ENCODE results near the gene ZNF32. TPM values are rescaled to one million over a fixed set of nuclear protein-coding genes. Genes with fewer than 3 reads are reported as not detected.

ZNF32 gene
- total and polyA plus RNA-seq, 2 donors (not counting 3 experiments of a cell fraction or from before 2014, with no cell fraction given): 12.5 to 14.4 TPM

GRCh38 chr10:43678654-43679053 lies 30.0 kb upstream of the ZNF32 start:
- Histone ChIP-seq H3K27me3 (ENCODE audit: control insufficient read depth in 2 of 2, insufficient read depth in 2 of 2, low read length in 2 of 2) (peaks cover 0 to 10% of the 10 kb centered on the region in 2 experiments), H3K4me3 (replicated peaks in 1 of 3; ENCODE audit: insufficient read depth in 1 of 3, low read depth in 1 of 3, low read length in 3 of 3) (no peak overlapping the region), H3K9me3 (replicated peaks; ENCODE audit: control insufficient read depth, insufficient read depth, low read length) (no peaks in the 10 kb centered on the region), H3K9me1 (replicated peaks; ENCODE audit: control insufficient read depth, extremely low read depth, insufficient read depth, low read length) (no peaks in the 10 kb centered on the region), H3K27ac (ENCODE audit: insufficient read depth, low read depth, low read length) (no peak overlapping the region), H3K36me3 (ENCODE audit: control insufficient read depth in 2 of 2, extremely low read depth in 1 of 2, insufficient read depth in 2 of 2, low read length in 2 of 2) (no peaks in the 10 kb centered on the region), H3K9ac (replicated peaks; ENCODE audit: extremely low read depth, insufficient read depth, low read length) (no peak overlapping the region), H2AFZ (ENCODE audit: low read depth, low read length) (no peak overlapping the region), H4K20me1 (replicated peaks; ENCODE audit: control insufficient read depth, extremely low read depth, insufficient read depth, low read length) (no peaks in the 10 kb centered on the region), H3K4me1 (ENCODE audit: control insufficient read depth, extremely low read depth, insufficient read depth, low read length) (no peaks in the 10 kb centered on the region), H3K79me2 (ENCODE audit: control insufficient read depth, insufficient read depth, low read length) (no peaks in the 10 kb centered on the region), H3K4me2 (ENCODE audit: insufficient read depth, low read length) (no peak overlapping the region)
- TF ChIP-seq POLR2AphosphoS5 (IDR thresholded peaks at IDR 0.05; ENCODE audit: insufficient read depth, low read depth, low read length): no peak
- TF ChIP-seq MYC (IDR thresholded peaks at IDR 0.05; ENCODE audit: low read depth, low read length): no peak
- no peak for TF ChIP-seq EZH2 (IDR thresholded peaks at IDR 0.05; ENCODE audit: borderline replicate concordance, low read depth, low read length, severe bottlenecking)
- TF ChIP-seq GATA2 (IDR thresholded peaks at IDR 0.05; ENCODE audit: insufficient read depth, insufficient read length, low read depth, low read length): no peak
- TF ChIP-seq POLR2A (IDR thresholded peaks at IDR 0.05; ENCODE audit: low read depth, low read length): no peak
- TF ChIP-seq FOS (IDR thresholded peaks at IDR 0.05; ENCODE audit: borderline replicate concordance, insufficient read depth, low read length): no peak
- intact Hi-C loops (cut with micrococcal nuclease) (loop anchor here (10.0 kb wide), 1 partner anchor 1296 kb away; the partner anchor contains the start of gene DEPP1), dilution Hi-C loops (cut with MboI; ENCODE audit: extremely low pct_ligation_motif_present, low sequenced_read_pairs) (no loop called here)
- FAIRE-seq (no peak), DNase-seq (ENCODE audit: low read depth, low spot score) (no peak)
- ChIA-PET POLR2A (no interaction called here), CTCF (no interaction called here)
- BruUV-seq (replicated peaks): no TSS peak

GRCh38 chr10:43676901-43677300 lies 28.2 kb upstream of the ZNF32 start:
- dilution Hi-C loops (cut with MboI; ENCODE audit: extremely low pct_ligation_motif_present, low sequenced_read_pairs) (no loop called here), intact Hi-C loops (cut with micrococcal nuclease) (loop anchor here (10.0 kb wide), 1 partner anchor 1298 kb away; the partner anchor contains the start of gene DEPP1)
- H4K20me1 ChIP-seq (replicated peaks; ENCODE audit: control insufficient read depth, extremely low read depth, insufficient read depth, low read length): no peaks in the 10 kb centered on the region
- H3K27me3 ChIP-seq (ENCODE audit: control insufficient read depth in 2 of 2, insufficient read depth in 2 of 2, low read length in 2 of 2): peaks cover 2 to 4% of the 10 kb centered on the region in 2 experiments
- no peak for TF ChIP-seq EZH2 (IDR thresholded peaks at IDR 0.05; ENCODE audit: borderline replicate concordance, low read depth, low read length, severe bottlenecking)
- no peak for TF ChIP-seq JUN (IDR thresholded peaks at IDR 0.05; ENCODE audit: borderline replicate concordance, insufficient read depth, insufficient read length, low read depth)
- no peak for TF ChIP-seq POLR2AphosphoS5 (IDR thresholded peaks at IDR 0.05; ENCODE audit: insufficient read depth, low read depth, low read length)
- no peak for TF ChIP-seq POLR2A (IDR thresholded peaks at IDR 0.05; ENCODE audit: low read depth, low read length)
- TF ChIP-seq MYC (IDR thresholded peaks at IDR 0.05; ENCODE audit: low read depth, low read length): no peak
- no peak for TF ChIP-seq GATA2 (IDR thresholded peaks at IDR 0.05; ENCODE audit: insufficient read depth, insufficient read length, low read depth, low read length)
- no peak for TF ChIP-seq CTCF (IDR thresholded peaks at IDR 0.05; ENCODE audit: extremely low read depth in 1 of 2, insufficient read depth in 1 of 2, low read depth in 1 of 2, low read length in 2 of 2)
- TF ChIP-seq FOS (IDR thresholded peaks at IDR 0.05; ENCODE audit: borderline replicate concordance, insufficient read depth, low read length): no peak
- TF ChIP-seq MAX (IDR thresholded peaks at IDR 0.05; ENCODE audit: insufficient read depth, insufficient read length): no peak
- no peak overlapping the region for H3K9ac ChIP-seq (replicated peaks; ENCODE audit: extremely low read depth, insufficient read depth, low read length)
- H3K4me1 ChIP-seq (ENCODE audit: control insufficient read depth, extremely low read depth, insufficient read depth, low read length): no peaks in the 10 kb centered on the region
- no peak overlapping the region for H3K4me3 ChIP-seq (replicated peaks in 1 of 3; ENCODE audit: insufficient read depth in 1 of 3, low read depth in 1 of 3, low read length in 3 of 3)
- ChIA-PET CTCF (interaction anchor here (1.1 to 1.7 kb wide), 2 partner anchors 9 to 710 kb away, joined by 3 to 6 read pairs; no protein-coding TSS in a partner anchor), POLR2A (no interaction called here)
- H3K4me2 ChIP-seq (ENCODE audit: insufficient read depth, low read length): no peak overlapping the region
- DNase-seq (ENCODE audit: low read depth, low spot score) (no peak), FAIRE-seq (no peak)
- BruUV-seq (replicated peaks): no TSS peak
- no peaks in the 10 kb centered on the region for H3K79me2 ChIP-seq (ENCODE audit: control insufficient read depth, insufficient read depth, low read length)
- H3K9me1 ChIP-seq (replicated peaks; ENCODE audit: control insufficient read depth, extremely low read depth, insufficient read depth, low read length): no peaks in the 10 kb centered on the region
- H3K9me3 ChIP-seq (replicated peaks; ENCODE audit: control insufficient read depth, insufficient read depth, low read length): no peaks in the 10 kb centered on the region
- H2AFZ ChIP-seq (ENCODE audit: low read depth, low read length): no peak overlapping the region
- no peak overlapping the region for H3K27ac ChIP-seq (ENCODE audit: insufficient read depth, low read depth, low read length)
- no peaks in the 10 kb centered on the region for H3K36me3 ChIP-seq (ENCODE audit: control insufficient read depth in 2 of 2, extremely low read depth in 1 of 2, insufficient read depth in 2 of 2, low read length in 2 of 2)
